SK-N-MC (cell line): ENCODE results near the gene IL4R.

ENCODE experiments used
- DNase-seq: peaks from one replicate; pipeline ENCODE4 v3.0.0-alpha.2; 2011; ENCODE audit warnings: low read depth, low spot score
- H3K27ac ChIP-seq: fragments of 200-600 bp; sonication (generic); 2 replicates; pipeline ENCODE4 v1.5.1; 2016; ENCODE audit warnings: mixed run types
- H3K36me3 ChIP-seq: fragments of 200-600 bp; sonication (generic); 2 replicates; pipeline ENCODE4 v1.6.1; 2017; ENCODE audit warnings: antibody characterized with exemption, low read length, mixed read lengths; ENCODE audit not compliant: insufficient read depth
- H3K4me3 ChIP-seq: fragments of 200-600 bp; sonication (generic); 2 replicates; pipeline ENCODE4 v1.5.1; 2016
- H3K9ac ChIP-seq: fragments of 200-600 bp; sonication (generic); 2 replicates; pipeline ENCODE4 v1.8.0; 2017; ENCODE audit warnings: mixed run types, mixed read lengths; ENCODE audit not compliant: insufficient read length
- H3K9me3 ChIP-seq: fragments of 200-600 bp; sonication (generic); 2 replicates; pipeline ENCODE4 v1.6.1; 2017; ENCODE audit warnings: low read depth, mild to moderate bottlenecking, antibody characterized with exemption, low read length, moderate library complexity, mixed read lengths
- EZH2 ChIP-seq: fragments of 200-600 bp; sonication (generic); IDR thresholded peaks from one replicate; pipeline ENCODE4 v1.6.1; 2017; ENCODE audit warnings: antibody characterized with exemption
- FOXP2 ChIP-seq: optimal IDR thresholded peaks from 2 replicates; pipeline ENCODE3; 2011; ENCODE audit warnings: mild to moderate bottlenecking, moderate library complexity; ENCODE audit not compliant: insufficient read depth; ENCODE audit errors: extremely low read length, control extremely low read depth
- POLR2AphosphoS5 ChIP-seq: IDR thresholded peaks from 2 replicates; pipeline ENCODE4 v1.6.1; 2012; ENCODE audit warnings: mild to moderate bottlenecking, low read depth, low read length, borderline replicate concordance

The IL4R gene

GRCh38 chr16:27340654-27341053 is 26.9 kb downstream of the IL4R start:
- TF ChIP-seq POLR2AphosphoS5: no peak
- TF ChIP-seq EZH2: no peak
- no peak for TF ChIP-seq FOXP2
- Histone ChIP-seq H3K4me3 (no peak overlapping the region), H3K9me3 (no peaks in the 10 kb centered on the region), H3K36me3 (no peaks in the 10 kb centered on the region), H3K9ac (no peak overlapping the region), H3K27ac (no peak overlapping the region)
- DNase-seq: no peak

GRCh38 chr16:27341549-27341948 is 27.8 kb downstream of the IL4R start:
- TF ChIP-seq EZH2 (no peak), POLR2AphosphoS5 (no peak), FOXP2 (no peak)
- Histone ChIP-seq H3K36me3 (no peaks in the 10 kb centered on the region), H3K27ac (no peak overlapping the region), H3K4me3 (no peak overlapping the region), H3K9me3 (no peaks in the 10 kb centered on the region), H3K9ac (no peak overlapping the region)
- no peak for DNase-seq

DNA sequence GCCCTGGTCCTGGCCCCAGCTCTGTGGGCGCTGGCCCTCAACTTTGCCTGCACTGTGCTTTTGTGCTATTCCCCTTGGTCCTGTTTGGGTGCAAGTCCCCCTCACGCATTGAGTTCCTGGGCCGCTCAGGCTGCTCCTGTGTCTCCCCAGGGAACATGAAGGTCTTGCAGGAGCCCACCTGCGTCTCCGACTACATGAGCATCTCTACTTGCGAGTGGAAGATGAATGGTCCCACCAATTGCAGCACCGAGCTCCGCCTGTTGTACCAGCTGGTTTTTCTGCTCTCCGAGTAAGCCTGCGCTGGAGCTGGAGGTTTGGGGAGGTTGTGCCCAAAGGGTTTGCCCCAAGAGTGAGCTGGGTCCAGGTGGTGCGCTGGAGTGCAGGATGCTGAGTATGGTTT is 28.2 kb downstream of the IL4R start:
- H3K36me3 ChIP-seq: no peaks in the 10 kb centered on the region
- H3K27ac ChIP-seq: no peak overlapping the region
- H3K9ac ChIP-seq: no peak overlapping the region
- TF ChIP-seq FOXP2: no peak
- H3K9me3 ChIP-seq: no peaks in the 10 kb centered on the region
- DNase-seq: no peak
- H3K4me3 ChIP-seq: no peak overlapping the region

- Histone ChIP-seq H3K9me3 (no peaks in the 10 kb centered on the region), H3K36me3 (no peaks in the 10 kb centered on the region), H3K27ac (no peak overlapping the region), H3K9ac (no peak overlapping the region), H3K4me3 (no peak overlapping the region)
- no peak for DNase-seq
- TF ChIP-seq FOXP2: no peak
- TF ChIP-seq POLR2AphosphoS5: no peak
- TF ChIP-seq EZH2: no peak
Measured at GRCh38 chr16:27344721-27345120, 30.9 kb downstream of the IL4R start.

DNA sequence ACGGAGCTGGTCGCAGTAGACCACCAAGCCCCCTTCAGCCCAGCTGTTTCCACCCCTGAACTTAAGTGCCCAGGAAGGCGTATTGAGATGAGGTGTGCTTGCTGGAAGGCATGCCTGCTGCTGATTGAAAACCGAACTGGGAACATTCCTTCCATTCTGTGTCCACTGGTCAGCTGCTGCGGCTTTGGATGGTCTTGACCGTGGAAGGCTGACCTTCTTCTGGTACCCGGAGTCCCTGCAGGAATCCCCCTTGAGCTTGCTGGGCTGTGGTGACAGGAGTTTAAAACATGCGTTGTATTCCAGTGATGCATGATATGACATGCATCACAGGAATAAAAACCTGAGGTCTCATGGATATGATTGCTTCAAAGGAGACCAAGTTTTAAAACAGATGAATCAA is 31.4 kb downstream of the IL4R start:
- no peak for DNase-seq
- H3K4me3 ChIP-seq: no peak overlapping the region
- no peaks in the 10 kb centered on the region for H3K36me3 ChIP-seq
- no peaks in the 10 kb centered on the region for H3K9me3 ChIP-seq
- no peak overlapping the region for H3K9ac ChIP-seq
- TF ChIP-seq POLR2AphosphoS5 (no peak), EZH2 (no peak), FOXP2 (no peak)
- no peak overlapping the region for H3K27ac ChIP-seq

- Histone ChIP-seq H3K36me3 (no peaks in the 10 kb centered on the region), H3K27ac (no peak overlapping the region), H3K4me3 (no peak overlapping the region), H3K9ac (no peak overlapping the region), H3K9me3 (no peaks in the 10 kb centered on the region)
- no peak for DNase-seq
- TF ChIP-seq FOXP2: no peak
- no peak for TF ChIP-seq EZH2
- TF ChIP-seq POLR2AphosphoS5: no peak
Measured at GRCh38 chr16:27346819-27347218, 33.0 kb downstream of the IL4R start.

GRCh38 chr16:27347930-27348685 is 34.3 kb downstream of the IL4R start:
- TF ChIP-seq POLR2AphosphoS5 (no peak), FOXP2 (no peak), EZH2 (no peak)
- H3K4me3 ChIP-seq: no peak overlapping the region
- H3K9ac ChIP-seq: no peak overlapping the region
- no peak overlapping the region for H3K27ac ChIP-seq
- H3K9me3 ChIP-seq: no peaks in the 10 kb centered on the region
- no peak for DNase-seq
- no peaks in the 10 kb centered on the region for H3K36me3 ChIP-seq

DNA sequence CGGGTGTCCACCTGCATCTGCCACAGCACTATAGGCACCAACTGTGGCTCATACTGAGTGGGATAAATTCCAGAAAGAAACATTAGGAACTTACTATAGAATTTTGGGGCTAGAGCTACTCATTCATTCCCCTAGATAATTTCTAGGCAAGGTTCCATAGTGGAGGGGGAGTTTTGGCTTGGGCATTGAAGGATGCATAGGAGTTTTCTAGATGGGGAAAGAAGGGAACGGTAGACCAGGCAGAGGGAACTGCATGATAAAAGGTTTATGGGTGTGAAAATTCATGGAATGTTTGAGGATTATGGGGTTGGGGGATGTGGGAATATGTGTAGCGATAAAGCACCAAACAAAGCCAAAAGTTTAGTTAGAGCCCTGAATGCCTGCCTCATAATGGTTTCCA is 35.5 kb downstream of the IL4R start:
- no peak for DNase-seq
- Histone ChIP-seq H3K9ac (no peak overlapping the region), H3K27ac (no peak overlapping the region), H3K4me3 (no peak overlapping the region), H3K36me3 (no peaks in the 10 kb centered on the region), H3K9me3 (no peaks in the 10 kb centered on the region)
- TF ChIP-seq EZH2 (no peak), FOXP2 (no peak), POLR2AphosphoS5 (no peak)

DNA sequence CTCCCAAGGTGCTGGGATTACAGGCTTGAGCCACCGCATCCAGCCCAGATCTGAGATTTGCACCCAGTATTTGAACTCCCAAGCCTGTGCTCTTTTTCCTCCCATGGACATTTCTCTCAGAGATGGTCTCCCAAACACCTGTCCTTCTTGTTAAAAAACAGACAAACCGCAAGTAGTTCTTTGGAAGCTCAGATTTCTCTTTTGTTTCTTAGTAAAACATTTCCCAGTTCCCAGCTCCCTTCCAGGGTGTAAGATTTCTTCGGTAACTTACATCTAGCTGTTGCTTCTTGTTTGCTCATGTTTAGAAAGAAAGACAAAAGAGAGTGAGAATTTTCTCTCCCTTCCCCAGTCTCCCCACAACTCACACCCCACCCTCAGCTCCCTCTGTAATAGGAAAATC is 36.2 kb downstream of the IL4R start:
- Histone ChIP-seq H3K27ac (no peak overlapping the region), H3K9ac (no peak overlapping the region), H3K36me3 (no peaks in the 10 kb centered on the region), H3K9me3 (no peaks in the 10 kb centered on the region), H3K4me3 (no peak overlapping the region)
- DNase-seq: no peak
- TF ChIP-seq POLR2AphosphoS5 (no peak), FOXP2 (no peak), EZH2 (no peak)
